Smooth muscle cell (in vitro differentiated cells): ENCODE measurements around the gene RPS14. TPM values are rescaled to one million over a fixed set of nuclear protein-coding genes. Genes with fewer than 3 reads are reported as not detected.

Source experiments
- DNase-seq: peaks from one replicate; lab custom pipeline; 2025; ENCODE audit not compliant: unreplicated experiment; lab: John Stamatoyannopoulos, UW
- H2AFZ ChIP-seq: fragments of 200-600 bp; sonication (generic); 2 replicates; pipeline ENCODE4 v1.6.0; 2016; ENCODE audit warnings: antibody characterized with exemption, low read depth, mild to moderate bottlenecking
- H3F3A ChIP-seq: fragments of 200-600 bp; sonication (generic); 2 replicates; pipeline ENCODE4 v1.6.0; 2017; ENCODE audit warnings: antibody characterized with exemption, low read depth
- H3K27ac ChIP-seq: fragments of 200-600 bp; sonication (generic); 2 replicates; pipeline ENCODE4 v1.5.1; 2016; ENCODE audit warnings: low read depth, mild to moderate bottlenecking
- H3K27me3 ChIP-seq: fragments of 200-600 bp; sonication (generic); 2 replicates; pipeline ENCODE4 v1.6.1; 2016; ENCODE audit warnings: low read depth, mild to moderate bottlenecking
- H3K36me3 ChIP-seq: fragments of 200-600 bp; sonication (generic); 2 replicates; pipeline ENCODE4 v1.5.1; 2016; ENCODE audit warnings: low read depth
- H3K4me1 ChIP-seq: fragments of 200-600 bp; sonication (generic); 2 replicates; pipeline ENCODE4 v1.5.1; 2016; ENCODE audit warnings: low read depth
- H3K4me2 ChIP-seq: fragments of 200-600 bp; sonication (generic); 2 replicates; pipeline ENCODE4 v1.6.0; 2016; ENCODE audit warnings: mild to moderate bottlenecking
- H3K4me3 ChIP-seq: fragments of 200-600 bp; sonication (generic); 2 replicates; pipeline ENCODE4 v1.5.1; 2016; ENCODE audit warnings: mild to moderate bottlenecking
- H3K79me2 ChIP-seq: fragments of 200-600 bp; sonication (generic); 2 replicates; pipeline ENCODE4 v1.6.0; 2016; ENCODE audit warnings: low read depth, mild to moderate bottlenecking
- H3K9ac ChIP-seq: fragments of 200-600 bp; sonication (generic); 2 replicates; pipeline ENCODE4 v1.6.0; 2016; ENCODE audit warnings: low read depth
- H3K9me3 ChIP-seq: fragments of 200-600 bp; sonication (generic); replicated peaks from 2 replicates; pipeline ENCODE4 v1.5.1; 2016; ENCODE audit warnings: low read depth
- H4K20me1 ChIP-seq: fragments of 200-600 bp; sonication (generic); 2 replicates; pipeline ENCODE4 v1.6.0; 2016; ENCODE audit warnings: low read depth
- WGBS: methylation state at CpG from one replicate; pipeline ENCODE4 v1.1.7; 2016; ENCODE audit warnings: low lambda C conversion rate; 5-methylcytosine and 5-hydroxymethylcytosine counted together
- polyA plus RNA-seq: library from polyadenylated mRNA; unstranded; fragments of >200 nt; fragmentation: Nextera tagmentation; extraction: Ambion mirVana; gene quantifications from 2 replicates; pipeline ENCODE4 v1.2.1, GENCODE V29; 2016
- total RNA-seq: library from RNA; depleted of rRNA; stranded (reverse); fragments of >200 nt; gene quantifications from 2 replicates; pipeline ENCODE4 v1.2.3, GENCODE V29; 2014
- TF ChIP-seq, protein P1 (sequence below): fragments of 200-600 bp; sonication (generic); IDR thresholded peaks from 2 replicates; pipeline ENCODE4 v1.5.1; 2017; ENCODE audit warnings: borderline replicate concordance, mild to moderate bottlenecking, antibody characterized with exemption; ENCODE audit not compliant: insufficient read depth, poor library complexity, severe bottlenecking

Gene RPS14
- total and polyA plus RNA-seq, 2 experiments from 2014 or later: 1,004 to 2,349 TPM

DNA sequence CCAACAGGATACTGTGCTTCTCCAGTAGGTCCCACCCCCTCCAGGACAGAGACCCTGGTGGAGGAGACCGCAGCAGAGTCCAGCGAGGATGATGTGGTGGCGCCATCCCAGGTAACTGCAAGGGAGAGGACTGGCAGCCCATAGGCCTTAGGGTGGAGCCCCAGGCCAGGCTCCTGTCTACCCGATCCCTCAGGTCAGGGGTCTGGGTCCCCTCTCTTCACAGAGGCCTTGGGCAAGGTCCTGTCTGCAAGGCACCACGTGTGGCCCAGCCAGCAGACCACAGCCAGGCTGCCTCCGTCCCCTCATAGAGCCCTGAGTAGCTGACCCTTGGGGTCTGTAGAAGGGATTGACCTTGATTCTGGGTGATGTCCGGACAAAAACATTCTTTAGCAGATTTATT, 56.9 kb downstream of the RPS14 start:
- Histone ChIP-seq H3K4me3 (no peak overlapping the region), H3K4me1 (no peaks in the 10 kb centered on the region), H3K9me3 (no peaks in the 10 kb centered on the region), H3K36me3 (no peaks in the 10 kb centered on the region), H3K4me2 (no peak overlapping the region), H3K79me2 (no peaks in the 10 kb centered on the region), H3F3A (no peaks in the 10 kb centered on the region), H3K9ac (no peak overlapping the region), H4K20me1 (no peaks in the 10 kb centered on the region), H2AFZ (no peak overlapping the region), H3K27ac (no peak overlapping the region), H3K27me3 (no peaks in the 10 kb centered on the region)
- TF ChIP-seq, protein P1, sequence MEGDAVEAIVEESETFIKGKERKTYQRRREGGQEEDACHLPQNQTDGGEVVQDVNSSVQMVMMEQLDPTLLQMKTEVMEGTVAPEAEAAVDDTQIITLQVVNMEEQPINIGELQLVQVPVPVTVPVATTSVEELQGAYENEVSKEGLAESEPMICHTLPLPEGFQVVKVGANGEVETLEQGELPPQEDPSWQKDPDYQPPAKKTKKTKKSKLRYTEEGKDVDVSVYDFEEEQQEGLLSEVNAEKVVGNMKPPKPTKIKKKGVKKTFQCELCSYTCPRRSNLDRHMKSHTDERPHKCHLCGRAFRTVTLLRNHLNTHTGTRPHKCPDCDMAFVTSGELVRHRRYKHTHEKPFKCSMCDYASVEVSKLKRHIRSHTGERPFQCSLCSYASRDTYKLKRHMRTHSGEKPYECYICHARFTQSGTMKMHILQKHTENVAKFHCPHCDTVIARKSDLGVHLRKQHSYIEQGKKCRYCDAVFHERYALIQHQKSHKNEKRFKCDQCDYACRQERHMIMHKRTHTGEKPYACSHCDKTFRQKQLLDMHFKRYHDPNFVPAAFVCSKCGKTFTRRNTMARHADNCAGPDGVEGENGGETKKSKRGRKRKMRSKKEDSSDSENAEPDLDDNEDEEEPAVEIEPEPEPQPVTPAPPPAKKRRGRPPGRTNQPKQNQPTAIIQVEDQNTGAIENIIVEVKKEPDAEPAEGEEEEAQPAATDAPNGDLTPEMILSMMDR: no peak
- no peak for DNase-seq
- WGBS: 94% methylated on average over 7 of the region's 7 CpGs

Other genes starting within 250 kb of the RPS14 start
- gene CAMK2A, start 160.0 kb downstream of the RPS14 start, total RNA-seq: 1.6 and 2.2 TPM in 2 replicates
- gene CAMK2A, start 160.0 kb downstream of the RPS14 start, polyA plus RNA-seq: 0.83 and 1.1 TPM in 2 replicates
- 68.9 and 72.8 TPM in 2 replicates for gene ARSI, start 146.8 kb downstream of the RPS14 start, total RNA-seq
- gene ARSI, start 146.8 kb downstream of the RPS14 start, polyA plus RNA-seq: 55.9 and 87.6 TPM in 2 replicates
- 12.7 and 16.0 TPM in 2 replicates for gene TCOF1, start 92.0 kb downstream of the RPS14 start, total RNA-seq
- gene TCOF1, start 92.0 kb downstream of the RPS14 start, polyA plus RNA-seq: 25.9 and 27.6 TPM in 2 replicates
- 0.90 and 2.7 TPM in 2 replicates for gene CD74, start 36.8 kb downstream of the RPS14 start, total RNA-seq
- 3.9 and 9.3 TPM in 2 replicates for gene CD74, start 36.8 kb downstream of the RPS14 start, polyA plus RNA-seq
- gene NDST1, start 58.4 kb upstream of the RPS14 start, total RNA-seq: 53.0 and 64.6 TPM in 2 replicates
- gene NDST1, start 58.4 kb upstream of the RPS14 start, polyA plus RNA-seq: 32.4 and 42.1 TPM in 2 replicates
- gene SYNPO, start 190.9 kb upstream of the RPS14 start, total RNA-seq: 30.5 and 46.4 TPM in 2 replicates
- gene SYNPO, start 190.9 kb upstream of the RPS14 start, polyA plus RNA-seq: 34.2 and 36.9 TPM in 2 replicates
- 6.4 and 8.2 TPM in 2 replicates for gene MYOZ3, start 211.5 kb upstream of the RPS14 start, total RNA-seq
- gene MYOZ3, start 211.5 kb upstream of the RPS14 start, polyA plus RNA-seq: 7.9 and 12.2 TPM in 2 replicates